GM12874 (cell line): ENCODE data around the gene HBZ.
A peak's percentile ranks its signal among the peaks of the same experiment; 100 is the strongest.
"Not testable (repeated sequence)": the region's sequence is repeated elsewhere in the genome, so short reads cannot be mapped to it uniquely, and the experiment has no call there.

Source experiments
- CTCF ChIP-seq: IDR thresholded peaks from 2 replicates; pipeline ENCODE4 v1.5.1; 2011; ENCODE audit warnings: low read depth, mild to moderate bottlenecking, control low read depth, low read length, moderate library complexity; ENCODE audit not compliant: insufficient read depth

Gene HBZ

GRCh38 chr16:176477-177382 lies 24.3 kb downstream of the HBZ start, which contains the start of gene HBA1:
Gene HBA1, plus strand, starts transcription at chr16:176680. Its CDS starts 37 bp downstream, at chr16:176717.
- not testable (repeated sequence) for TF ChIP-seq CTCF

DNA sequence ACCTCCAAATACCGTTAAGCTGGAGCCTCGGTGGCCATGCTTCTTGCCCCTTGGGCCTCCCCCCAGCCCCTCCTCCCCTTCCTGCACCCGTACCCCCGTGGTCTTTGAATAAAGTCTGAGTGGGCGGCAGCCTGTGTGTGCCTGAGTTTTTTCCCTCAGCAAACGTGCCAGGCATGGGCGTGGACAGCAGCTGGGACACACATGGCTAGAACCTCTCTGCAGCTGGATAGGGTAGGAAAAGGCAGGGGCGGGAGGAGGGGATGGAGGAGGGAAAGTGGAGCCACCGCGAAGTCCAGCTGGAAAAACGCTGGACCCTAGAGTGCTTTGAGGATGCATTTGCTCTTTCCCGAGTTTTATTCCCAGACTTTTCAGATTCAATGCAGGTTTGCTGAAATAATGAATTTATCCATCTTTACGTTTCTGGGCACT lies 25.0 kb downstream of the HBZ start:
- TF ChIP-seq CTCF, result no peak

DNA sequence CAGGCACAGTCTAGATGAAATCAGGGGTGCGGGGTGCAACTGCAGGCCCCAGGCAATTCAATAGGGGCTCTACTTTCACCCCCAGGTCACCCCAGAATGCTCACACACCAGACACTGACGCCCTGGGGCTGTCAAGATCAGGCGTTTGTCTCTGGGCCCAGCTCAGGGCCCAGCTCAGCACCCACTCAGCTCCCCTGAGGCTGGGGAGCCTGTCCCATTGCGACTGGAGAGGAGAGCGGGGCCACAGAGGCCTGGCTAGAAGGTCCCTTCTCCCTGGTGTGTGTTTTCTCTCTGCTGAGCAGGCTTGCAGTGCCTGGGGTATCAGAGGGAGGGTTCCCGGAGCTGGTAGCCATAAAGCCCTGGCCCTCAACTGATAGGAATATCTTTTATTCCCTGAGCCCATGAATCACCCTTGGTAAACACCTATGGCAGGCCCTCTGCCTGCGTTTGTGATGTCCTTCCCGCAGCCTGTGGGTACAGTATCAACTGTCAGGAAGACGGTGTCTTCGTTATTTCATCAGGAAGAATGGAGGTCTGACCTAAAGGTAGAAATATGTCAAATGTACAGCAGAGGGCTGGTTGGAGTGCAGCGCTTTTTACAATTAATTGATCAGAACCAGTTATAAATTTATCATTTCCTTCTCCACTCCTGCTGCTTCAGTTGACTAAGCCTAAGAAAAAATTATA lies 25.7 kb downstream of the HBZ start:
- TF ChIP-seq CTCF, result no peak

DNA sequence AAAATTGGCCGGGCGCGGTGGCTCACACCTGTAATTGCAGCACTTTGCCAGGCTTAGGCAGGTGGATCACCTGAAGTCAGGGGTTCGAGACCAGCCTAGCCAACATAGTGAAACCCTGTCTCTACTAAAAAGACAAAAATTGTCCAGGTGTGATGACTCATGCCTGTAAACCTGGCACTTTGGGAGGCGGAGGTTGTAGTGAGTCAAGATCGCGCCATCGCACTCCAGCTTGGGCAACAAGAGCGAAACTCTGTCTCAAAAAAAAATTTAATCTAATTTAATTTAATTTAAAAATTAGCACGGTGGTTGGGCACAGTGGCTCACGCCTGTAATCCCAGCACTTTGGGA lies 26.2 kb downstream of the HBZ start:
- TF ChIP-seq CTCF, result no peak

- no peak for TF ChIP-seq CTCF
These were observed 27.0 kb downstream of the HBZ start for GRCh38 chr16:179211-180092.

GRCh38 chr16:180101-180675 lies 27.7 kb downstream of the HBZ start, which contains the start of gene HBQ1:
Gene HBQ1, plus strand, starts transcription at chr16:180459. Its CDS starts 28 bp downstream, at chr16:180487.
- TF ChIP-seq CTCF, result peak; percentile 39; the same call in 1 of the 2 replicates
